Trophoblast cell (in vitro differentiated cells and primary cell): ENCODE data around the gene AADACL4.
"Not testable (repeated sequence)": the region's sequence is repeated elsewhere in the genome, so short reads cannot be mapped to it uniquely, and the experiment has no call there.

Experiments
- DNase-seq, 2 donors: peaks; one replicate each; pipeline ENCODE4 v3.0.0-alpha.2; 2016
- H2AFZ ChIP-seq: 2 replicates; pipeline ENCODE4 v1.6.1; 2013; ENCODE audit warnings: low read length, moderate library complexity, mild to moderate bottlenecking; ENCODE audit not compliant: insufficient read depth, poor library complexity
- H2AK5ac ChIP-seq: 2 replicates; pipeline ENCODE4 v1.6.1; 2013; ENCODE audit warnings: mild to moderate bottlenecking, low read length
- H2BK120ac ChIP-seq: 2 replicates; pipeline ENCODE4 v1.6.1; 2013; ENCODE audit warnings: low read length, mild to moderate bottlenecking, moderate library complexity; ENCODE audit not compliant: insufficient read depth, poor library complexity
- H2BK12ac ChIP-seq: 2 replicates; pipeline ENCODE4 v1.6.1; 2013; ENCODE audit warnings: mild to moderate bottlenecking, low read length, moderate library complexity
- H2BK5ac ChIP-seq: 2 replicates; pipeline ENCODE4 v1.6.1; 2013; ENCODE audit warnings: low read length, low read depth, moderate library complexity, mild to moderate bottlenecking; ENCODE audit not compliant: poor library complexity
- H3K14ac ChIP-seq: 2 replicates; pipeline ENCODE4 v1.6.1; 2013; ENCODE audit warnings: mild to moderate bottlenecking, low read length
- H3K18ac ChIP-seq: 2 replicates; pipeline ENCODE4 v1.6.1; 2013; ENCODE audit warnings: mild to moderate bottlenecking, low read length
- H3K23ac ChIP-seq: 2 replicates; pipeline ENCODE4 v1.6.1; 2013; ENCODE audit warnings: low read length
- H3K27ac ChIP-seq: 2 replicates; pipeline ENCODE4 v1.5.1; 2013; ENCODE audit warnings: low read depth, mild to moderate bottlenecking, inconsistent platforms, low read length, moderate library complexity
- H3K27me3 ChIP-seq: 2 replicates; pipeline ENCODE4 v1.6.1; 2013; ENCODE audit warnings: inconsistent platforms, mild to moderate bottlenecking, low read length, moderate library complexity; ENCODE audit not compliant: insufficient read depth
- H3K36me3 ChIP-seq, 2 experiments: 1 replicate in 1 of 2; 2 replicates in 1 of 2; pipeline ENCODE4 v1.6.1; 2013; ENCODE audit warnings: low read length in 2 of 2, mild to moderate bottlenecking in 2 of 2, moderate library complexity in 1 of 2; ENCODE audit not compliant: insufficient read depth in 2 of 2, control insufficient read depth in 1 of 2
- H3K4ac ChIP-seq: 2 replicates; pipeline ENCODE4 v1.6.1; 2013; ENCODE audit warnings: low read depth, mild to moderate bottlenecking, low read length, moderate library complexity
- H3K4me1 ChIP-seq, 2 experiments: 1 replicate in 1 of 2; 2 replicates in 1 of 2; pipeline ENCODE4 v1.6.1; 2013; ENCODE audit warnings: low read length in 2 of 2, mild to moderate bottlenecking in 2 of 2, moderate library complexity in 1 of 2; ENCODE audit not compliant: insufficient read depth in 2 of 2, control insufficient read depth in 1 of 2
- H3K4me2 ChIP-seq: 2 replicates; pipeline ENCODE4 v1.6.1; 2013; ENCODE audit warnings: inconsistent platforms, mild to moderate bottlenecking, low read length, moderate library complexity
- H3K4me3 ChIP-seq: 2 replicates; pipeline ENCODE4 v1.5.1; 2013; ENCODE audit warnings: mild to moderate bottlenecking, low read depth, low read length, inconsistent platforms
- H3K79me1 ChIP-seq: one replicate; pipeline ENCODE4 v1.6.1; 2013; ENCODE audit warnings: low read length
- H3K79me2 ChIP-seq: 2 replicates; pipeline ENCODE4 v1.6.1; 2013; ENCODE audit warnings: low read length, mild to moderate bottlenecking; ENCODE audit not compliant: control insufficient read depth, insufficient read depth, poor library complexity
- H3K9ac ChIP-seq: 2 replicates; pipeline ENCODE4 v1.6.1; 2013; ENCODE audit warnings: mild to moderate bottlenecking, low read length
- H3K9me3 ChIP-seq: 2 replicates; pipeline ENCODE4 v1.6.1; 2013; ENCODE audit warnings: low read depth, mild to moderate bottlenecking, control low read depth, inconsistent platforms, low read length; ENCODE audit not compliant: insufficient read depth
- H4K12ac ChIP-seq: 2 replicates; pipeline ENCODE4 v1.6.1; 2013; ENCODE audit warnings: low read depth, mild to moderate bottlenecking, low read length, moderate library complexity
- H4K8ac ChIP-seq: 2 replicates; pipeline ENCODE4 v1.6.1; 2013; ENCODE audit warnings: low read depth, mild to moderate bottlenecking, low read length, moderate library complexity
- H4K91ac ChIP-seq: one replicate; pipeline ENCODE4 v1.6.1; 2013; ENCODE audit warnings: low read depth, mild to moderate bottlenecking, low read length, moderate library complexity
- WGBS: extraction: QIAGEN DNeasy Blood & Tissue Kit; methylation state at CpG from one replicate; pipeline ENCODE4 v1.1.7; 2013; ENCODE audit warnings: missing lambda C conversion rate; ENCODE audit not compliant: insufficient read length, insufficient coverage; ENCODE audit errors: extremely low coverage; 5-methylcytosine and 5-hydroxymethylcytosine counted together

AADACL4 gene

GRCh38 chr1:12712929-12713328, 69.0 kb downstream of the AADACL4 start:
- Histone ChIP-seq H2AFZ (no peak overlapping the region), H4K8ac (no peak overlapping the region), H3K36me3 (no peaks in the 10 kb centered on the region), H2BK5ac (no peak overlapping the region), H3K18ac (no peak overlapping the region), H3K4me2 (no peak overlapping the region), H4K91ac (peak overlapping the region; percentile 9), H3K79me1 (peaks cover 12% of the 10 kb centered on the region), H2BK120ac (peak overlapping the region; percentile 76), H3K79me2 (no peaks in the 10 kb centered on the region), H3K4me1 (peaks cover 20 to 41% of the 10 kb centered on the region in 2 experiments), H3K4me3 (no peak overlapping the region), H3K14ac (peak overlapping the region; percentile 0), H3K27me3 (no peaks in the 10 kb centered on the region), H3K9me3 (peaks cover 3% of the 10 kb centered on the region), H2AK5ac (no peak overlapping the region), H3K27ac (peak overlapping the region; percentile 42), H4K12ac (no peak overlapping the region), H2BK12ac (peak overlapping the region; percentile 96), H3K9ac (no peak overlapping the region), H3K4ac (no peak overlapping the region), H3K23ac (no peak overlapping the region)
- no peak for DNase-seq
- WGBS, result no CpG with 5 or more reads among the region's 8 CpGs

GRCh38 chr1:12713651-12714050, 69.8 kb downstream of the AADACL4 start:
- not testable (repeated sequence) for H3K27ac ChIP-seq, H3K79me2 ChIP-seq, H2BK12ac ChIP-seq, H3K9ac ChIP-seq, H3K4ac ChIP-seq, H3K18ac ChIP-seq, H3K36me3 ChIP-seq, H2AFZ ChIP-seq, H3K27me3 ChIP-seq, H2AK5ac ChIP-seq, H4K12ac ChIP-seq, H3K23ac ChIP-seq, H3K14ac ChIP-seq, H3K9me3 ChIP-seq, H3K4me2 ChIP-seq, H3K4me3 ChIP-seq, H4K8ac ChIP-seq
- Histone ChIP-seq H2BK120ac (peak overlapping the region; percentile 45), H4K91ac (peak overlapping the region; percentile 40), H3K79me1 (peaks cover 12% of the 10 kb centered on the region), H2BK5ac (peak overlapping the region; percentile 35), H3K4me1 (peaks cover 20 to 41% of the 10 kb centered on the region in 2 experiments)
- DNase-seq, result peak in 1 of 2 donors; percentile 31
- WGBS, result 100% methylated on average over 1 of the region's 5 CpGs

DNA sequence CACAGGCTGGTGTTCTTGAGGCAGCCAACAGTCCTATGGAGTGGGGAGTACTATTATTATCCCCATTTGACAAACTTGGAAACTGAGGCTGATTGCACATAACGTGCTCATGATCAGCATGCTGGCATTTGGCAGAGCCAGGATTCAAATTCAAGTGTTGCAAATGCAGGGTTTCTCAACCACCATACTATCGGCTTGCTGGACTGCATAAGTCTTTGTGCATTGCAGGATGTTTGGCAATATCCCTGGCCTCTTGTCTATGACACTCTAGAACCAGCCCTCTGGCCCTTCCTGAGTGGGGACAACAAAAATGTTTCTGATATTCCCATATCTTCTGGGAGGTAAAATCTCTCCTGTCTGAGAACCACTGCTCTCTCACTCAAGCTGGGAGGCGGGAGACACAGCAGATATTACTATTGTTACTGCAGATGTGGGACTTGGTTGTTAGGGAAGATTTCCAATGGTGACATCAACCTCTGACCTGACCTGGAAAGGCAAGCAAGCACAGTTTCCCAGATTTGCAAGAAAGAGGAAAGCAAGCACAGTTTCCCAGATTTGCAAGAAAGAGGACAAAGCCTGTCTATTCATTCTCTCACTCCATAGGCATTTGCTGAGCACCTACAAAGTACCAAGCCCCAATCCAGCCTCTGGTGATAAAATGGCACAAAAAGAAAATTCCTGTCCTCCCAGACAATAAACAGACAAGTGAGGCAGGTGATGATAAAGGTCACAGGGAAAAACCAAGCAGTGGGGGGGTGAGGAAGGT, 71.0 kb downstream of the AADACL4 start:
- no peak overlapping the region for H3K9ac ChIP-seq
- no peak overlapping the region for H4K12ac ChIP-seq
- no peaks in the 10 kb centered on the region for H3K36me3 ChIP-seq
- H2BK12ac ChIP-seq, result peak overlapping the region; percentile 32
- no peak overlapping the region for H3K18ac ChIP-seq
- peaks cover 3% of the 10 kb centered on the region for H3K9me3 ChIP-seq
- peak overlapping the region; percentile 52 for H2BK120ac ChIP-seq
- H3K4me3 ChIP-seq, result no peak overlapping the region
- H4K8ac ChIP-seq, result no peak overlapping the region
- peaks cover 2% of the 10 kb centered on the region for H3K79me2 ChIP-seq
- peak overlapping the region; percentile 38 for H3K27ac ChIP-seq
- H3K4ac ChIP-seq, result no peak overlapping the region
- peaks cover 12% of the 10 kb centered on the region for H3K79me1 ChIP-seq
- no peak overlapping the region for H3K23ac ChIP-seq
- H2BK5ac ChIP-seq, result peak overlapping the region; percentile 60
- H3K27me3 ChIP-seq, result no peaks in the 10 kb centered on the region
- H2AK5ac ChIP-seq, result no peak overlapping the region
- H3K4me1 ChIP-seq, result peaks cover 20 to 37% of the 10 kb centered on the region in 2 experiments
- H3K4me2 ChIP-seq, result no peak overlapping the region
- H2AFZ ChIP-seq, result no peak overlapping the region
- peak; percentile 90 to 93 for DNase-seq
- WGBS, result no CpG with 5 or more reads among the region's 3 CpGs
- H3K14ac ChIP-seq, result no peak overlapping the region
- H4K91ac ChIP-seq, result peak overlapping the region; percentile 11

DNA sequence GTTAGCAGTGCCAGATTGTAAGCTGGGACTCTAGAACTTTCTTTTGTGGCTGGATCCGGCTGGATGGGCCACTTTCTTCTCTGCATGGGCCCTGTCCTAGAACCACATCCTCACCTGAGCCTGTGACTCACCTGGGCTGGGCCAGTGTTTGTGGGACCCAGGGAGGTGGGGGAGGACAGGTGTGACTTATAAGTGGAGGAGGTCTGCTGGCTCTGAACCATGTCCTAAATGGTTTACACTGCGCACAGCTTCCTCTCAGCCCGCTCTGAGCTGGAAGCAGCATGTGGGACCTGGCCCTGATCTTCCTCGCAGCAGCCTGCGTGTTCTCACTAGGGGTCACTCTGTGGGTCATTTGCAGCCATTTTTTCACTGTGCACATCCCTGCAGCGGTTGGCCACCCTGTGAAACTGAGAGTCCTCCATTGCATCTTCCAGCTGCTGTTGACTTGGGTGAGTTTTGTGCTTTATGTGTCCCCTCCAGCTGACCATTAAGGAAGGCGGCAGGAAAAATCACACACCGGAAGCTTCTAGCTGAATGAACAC, 72.1 kb downstream of the AADACL4 start, which contains the start of gene AADACL3:
AADACL3 (plus strand) TSS at position 215 of the 542 bp plus-strand sequence; CDS start at position 282, 67 bp downstream.
- Histone ChIP-seq H3K27ac (peak within 1 kb of the TSS; percentile 38), H2BK5ac (peak within 1 kb of the TSS; percentile 70), H3K18ac (peak within 1 kb of the TSS; percentile 54), H2AFZ (no peak within 1 kb of the TSS), H4K12ac (no peak within 1 kb of the TSS), H3K9ac (no peak within 1 kb of the TSS), H3K79me1 (peaks cover 12% of the 10 kb centered on the region), H2AK5ac (no peak within 1 kb of the TSS), H3K23ac (no peak within 1 kb of the TSS), H2BK12ac (peak within 1 kb of the TSS; percentile 51), H2BK120ac (peak within 1 kb of the TSS; percentile 18), H3K9me3 (peaks cover 3% of the 10 kb centered on the region), H3K27me3 (no peaks in the 10 kb centered on the region), H3K4ac (no peak within 1 kb of the TSS), H4K91ac (peak within 1 kb of the TSS; percentile 58), H3K14ac (peak within 1 kb of the TSS; percentile 7), H3K4me1 (peaks cover 20 to 37% of the 10 kb centered on the region in 2 experiments), H4K8ac (peak within 1 kb of the TSS; percentile 2), H3K4me2 (no peak within 1 kb of the TSS), H3K36me3 (no peaks in the 10 kb centered on the region), H3K4me3 (peak within 1 kb of the TSS; percentile 40), H3K79me2 (peaks cover 2% of the 10 kb centered on the region)
- peak; percentile 70 to 71 for DNase-seq
- no CpG with 5 or more reads among the region's 8 CpGs for WGBS
